ENCODE measurements around the gene ANKFN1. TPM values are rescaled to one million over a fixed set of nuclear protein-coding genes. Genes with fewer than 3 reads are reported as not detected.

ANKFN1 gene
- total and polyA plus RNA-seq, 7 donors = 0.12 to 0.55 (median 0.26) TPM; not detected in 3

DNA sequence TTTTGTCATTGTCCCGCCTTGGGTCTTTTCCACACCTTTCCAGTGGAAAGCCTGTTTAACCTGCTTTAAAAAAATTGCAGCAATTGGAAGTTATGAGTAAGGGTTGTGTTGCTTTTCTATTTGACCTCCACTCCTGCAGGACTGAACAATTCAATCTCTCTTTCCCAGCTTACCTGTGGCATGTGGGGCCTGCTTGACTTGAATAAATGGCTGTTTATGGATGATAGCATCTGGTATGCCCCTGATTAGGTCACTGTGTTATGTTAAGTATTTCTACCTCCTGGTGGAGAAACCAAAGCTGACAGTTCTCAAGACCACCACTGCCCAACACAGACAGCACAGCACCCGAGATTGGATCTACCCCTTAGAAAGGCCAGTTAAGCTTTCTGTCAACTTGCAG, 375.4 kb downstream of the ANKFN1 start:
- Histone ChIP-seq H3K36me3 (no peaks in the 10 kb centered on the region), H3K4me3 (no peak overlapping the region), H3K27me3 (no peaks in the 10 kb centered on the region), H3K4me1 (no peaks in the 10 kb centered on the region), H3K9me3 (no peaks in the 10 kb centered on the region), H3K27ac (no peak overlapping the region)
- intact Hi-C loops (cut with DNase I) = no loop called here
- 48 to 66% methylated on average over 2 of the region's 2 CpGs for WGBS, 2 donors
- DNase-seq = no peak
- TF ChIP-seq, protein P1, sequence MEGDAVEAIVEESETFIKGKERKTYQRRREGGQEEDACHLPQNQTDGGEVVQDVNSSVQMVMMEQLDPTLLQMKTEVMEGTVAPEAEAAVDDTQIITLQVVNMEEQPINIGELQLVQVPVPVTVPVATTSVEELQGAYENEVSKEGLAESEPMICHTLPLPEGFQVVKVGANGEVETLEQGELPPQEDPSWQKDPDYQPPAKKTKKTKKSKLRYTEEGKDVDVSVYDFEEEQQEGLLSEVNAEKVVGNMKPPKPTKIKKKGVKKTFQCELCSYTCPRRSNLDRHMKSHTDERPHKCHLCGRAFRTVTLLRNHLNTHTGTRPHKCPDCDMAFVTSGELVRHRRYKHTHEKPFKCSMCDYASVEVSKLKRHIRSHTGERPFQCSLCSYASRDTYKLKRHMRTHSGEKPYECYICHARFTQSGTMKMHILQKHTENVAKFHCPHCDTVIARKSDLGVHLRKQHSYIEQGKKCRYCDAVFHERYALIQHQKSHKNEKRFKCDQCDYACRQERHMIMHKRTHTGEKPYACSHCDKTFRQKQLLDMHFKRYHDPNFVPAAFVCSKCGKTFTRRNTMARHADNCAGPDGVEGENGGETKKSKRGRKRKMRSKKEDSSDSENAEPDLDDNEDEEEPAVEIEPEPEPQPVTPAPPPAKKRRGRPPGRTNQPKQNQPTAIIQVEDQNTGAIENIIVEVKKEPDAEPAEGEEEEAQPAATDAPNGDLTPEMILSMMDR (IDR thresholded peaks at IDR 0.05) = no peak
- TF ChIP-seq POLR2A (IDR thresholded peaks at IDR 0.05) (no peak), EP300 (IDR thresholded peaks at IDR 0.05) (no peak), POLR2AphosphoS5 (IDR thresholded peaks at IDR 0.05) (no peak)

DNA sequence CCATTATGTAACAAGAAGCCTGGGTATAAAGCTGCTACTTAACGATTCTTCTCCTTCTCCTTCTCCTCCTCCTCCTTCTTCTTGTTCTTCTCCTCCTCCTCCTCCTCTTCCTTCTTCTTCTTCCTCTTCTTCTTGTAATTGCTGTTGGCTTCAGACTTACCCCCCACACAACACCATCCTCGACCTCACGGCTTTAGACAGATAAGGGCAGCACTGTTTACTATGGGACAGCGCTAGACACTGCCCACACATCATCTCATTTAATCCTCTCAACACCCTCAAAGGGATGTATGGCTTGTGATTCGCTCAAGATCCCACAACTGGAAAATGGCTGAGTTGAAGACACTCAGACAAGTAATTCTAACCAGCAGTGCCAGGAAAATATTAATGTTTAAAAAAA, 379.7 kb downstream of the ANKFN1 start:
- Histone ChIP-seq H3K9me3 (no peaks in the 10 kb centered on the region), H3K27me3 (no peaks in the 10 kb centered on the region), H3K4me3 (no peak overlapping the region), H3K27ac (no peak overlapping the region), H3K4me1 (no peaks in the 10 kb centered on the region), H3K36me3 (no peaks in the 10 kb centered on the region)
- TF ChIP-seq, protein P1 (IDR thresholded peaks at IDR 0.05) = no peak
- TF ChIP-seq EP300 (IDR thresholded peaks at IDR 0.05) (no peak), POLR2AphosphoS5 (IDR thresholded peaks at IDR 0.05) (no peak), POLR2A (IDR thresholded peaks at IDR 0.05) (no peak)
- DNase-seq = no peak
- intact Hi-C loops (cut with DNase I) = no loop called here
- WGBS, 2 donors = 71 to 82% methylated on average over 5 of the region's 5 CpGs

DNA sequence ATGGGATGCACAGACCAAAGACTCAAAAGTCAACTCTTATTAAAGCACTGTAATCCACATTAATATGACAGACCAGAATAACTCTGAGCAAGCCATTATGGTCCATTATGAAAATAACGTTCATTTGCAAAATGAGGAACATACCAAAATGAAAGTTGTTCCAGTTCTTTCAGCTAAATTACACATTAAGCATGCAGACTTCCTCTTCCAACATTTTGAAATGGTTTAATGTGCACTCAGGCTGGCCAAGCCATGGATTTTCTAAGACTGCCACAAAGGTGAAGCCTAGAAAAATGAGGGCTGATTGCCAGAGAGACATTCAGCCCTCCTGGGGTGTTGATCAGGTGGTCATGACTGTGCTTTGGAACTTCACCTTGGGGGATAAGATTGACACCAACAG, 383.5 kb downstream of the ANKFN1 start:
- Histone ChIP-seq H3K27ac (no peak overlapping the region), H3K4me3 (no peak overlapping the region), H3K9me3 (no peaks in the 10 kb centered on the region), H3K27me3 (no peaks in the 10 kb centered on the region), H3K4me1 (no peaks in the 10 kb centered on the region), H3K36me3 (no peaks in the 10 kb centered on the region)
- intact Hi-C loops (cut with DNase I) = no loop called here
- TF ChIP-seq POLR2A (IDR thresholded peaks at IDR 0.05) (no peak), EP300 (IDR thresholded peaks at IDR 0.05) (no peak), POLR2AphosphoS5 (IDR thresholded peaks at IDR 0.05) (no peak)
- TF ChIP-seq, protein P1 (IDR thresholded peaks at IDR 0.05) = no peak
- no peak for DNase-seq
- 49 to 71% methylated on average over 1 of the region's 1 CpG for WGBS, 2 donors

DNA sequence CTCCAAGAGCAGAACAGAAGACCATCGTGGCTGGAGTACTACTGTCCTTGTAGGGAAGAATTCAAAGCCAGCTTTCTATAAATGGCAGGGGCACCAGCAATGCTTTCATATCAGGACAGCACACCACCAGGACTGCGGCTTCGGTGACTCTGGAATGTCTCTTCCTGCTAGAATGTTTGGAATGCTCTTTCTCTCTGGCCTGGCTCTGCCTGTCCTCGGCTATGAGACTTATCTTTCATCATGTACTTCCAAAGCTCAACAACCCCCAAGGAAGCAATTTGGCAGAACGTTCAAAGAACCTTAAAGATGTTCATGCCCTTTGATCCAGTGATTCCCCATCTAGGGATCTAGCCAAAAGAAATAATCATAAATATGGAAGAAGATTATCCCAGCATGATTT, 387.6 kb downstream of the ANKFN1 start:
- H3K36me3 ChIP-seq = no peaks in the 10 kb centered on the region
- TF ChIP-seq POLR2AphosphoS5 (IDR thresholded peaks at IDR 0.05) (no peak), EP300 (IDR thresholded peaks at IDR 0.05) (no peak), POLR2A (IDR thresholded peaks at IDR 0.05) (no peak)
- TF ChIP-seq, protein P1 (IDR thresholded peaks at IDR 0.05) = no peak
- DNase-seq = no peak
- H3K27ac ChIP-seq = no peak overlapping the region
- no peaks in the 10 kb centered on the region for H3K27me3 ChIP-seq
- 40 to 59% methylated on average over 5 of the region's 5 CpGs for WGBS, 2 donors
- no peaks in the 10 kb centered on the region for H3K4me1 ChIP-seq
- H3K4me3 ChIP-seq = no peak overlapping the region
- H3K9me3 ChIP-seq = no peaks in the 10 kb centered on the region
- intact Hi-C loops (cut with DNase I) = no loop called here

DNA sequence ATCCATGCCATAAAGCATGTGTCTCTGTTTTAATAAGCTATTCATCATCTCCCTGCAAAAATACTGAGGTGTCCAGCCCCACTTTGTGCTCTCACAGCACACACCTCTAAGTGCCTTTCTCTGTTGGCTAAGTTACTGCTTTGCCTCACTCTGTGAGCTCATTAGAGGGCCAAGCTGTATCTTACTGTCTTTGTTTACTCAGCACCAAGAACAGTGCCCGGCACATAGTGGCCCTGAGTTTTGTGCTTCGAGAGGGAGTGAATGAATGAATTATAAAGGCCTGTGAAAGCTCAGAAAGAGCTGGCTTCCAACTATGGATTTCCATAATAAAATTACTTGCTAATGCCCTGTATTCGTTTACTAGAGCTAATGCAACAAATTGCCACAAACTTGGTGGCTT, 390.0 kb downstream of the ANKFN1 start:
- no peak for DNase-seq
- Histone ChIP-seq H3K4me1 (no peaks in the 10 kb centered on the region), H3K36me3 (no peaks in the 10 kb centered on the region), H3K9me3 (no peaks in the 10 kb centered on the region), H3K4me3 (no peak overlapping the region), H3K27me3 (no peaks in the 10 kb centered on the region), H3K27ac (no peak overlapping the region)
- WGBS, 2 donors = 27 to 57% methylated on average over 3 of the region's 3 CpGs
- no peak for TF ChIP-seq POLR2A (IDR thresholded peaks at IDR 0.05)
- TF ChIP-seq, protein P1 (IDR thresholded peaks at IDR 0.05) = no peak
- no peak for TF ChIP-seq EP300 (IDR thresholded peaks at IDR 0.05)
- intact Hi-C loops (cut with DNase I) = no loop called here
